HG02763 (cell line): ENCODE results near the gene SPATA12.

Experiments
- ATAC-seq: cut with Tn5 transposase; IDR thresholded peaks from one replicate; pipeline ENCODE4 v1.9.1; 2021; ENCODE audit warnings: mild to moderate bottlenecking, moderate library complexity; ENCODE audit not compliant: unreplicated experiment

The SPATA12 gene

DNA sequence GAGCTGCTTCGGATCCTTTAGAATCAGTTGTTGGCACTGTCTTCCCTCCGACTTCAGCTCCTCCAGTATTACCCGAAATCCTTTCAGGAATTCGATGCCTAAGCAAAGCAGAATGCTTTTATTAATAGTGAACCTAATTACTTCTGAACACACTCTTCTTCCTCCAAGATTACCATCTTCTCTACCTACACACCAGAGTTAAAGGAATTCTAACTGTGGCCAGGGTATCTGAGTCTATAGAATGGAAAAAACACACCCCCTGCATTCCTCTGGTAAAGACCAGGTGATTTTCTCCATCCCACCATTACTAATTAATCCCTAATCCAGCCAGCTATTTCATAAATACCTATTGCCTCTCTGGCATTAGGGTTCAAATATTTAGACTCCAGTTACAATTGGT is 49.8 kb downstream of the SPATA12 start:
- ATAC-seq = no peak

DNA sequence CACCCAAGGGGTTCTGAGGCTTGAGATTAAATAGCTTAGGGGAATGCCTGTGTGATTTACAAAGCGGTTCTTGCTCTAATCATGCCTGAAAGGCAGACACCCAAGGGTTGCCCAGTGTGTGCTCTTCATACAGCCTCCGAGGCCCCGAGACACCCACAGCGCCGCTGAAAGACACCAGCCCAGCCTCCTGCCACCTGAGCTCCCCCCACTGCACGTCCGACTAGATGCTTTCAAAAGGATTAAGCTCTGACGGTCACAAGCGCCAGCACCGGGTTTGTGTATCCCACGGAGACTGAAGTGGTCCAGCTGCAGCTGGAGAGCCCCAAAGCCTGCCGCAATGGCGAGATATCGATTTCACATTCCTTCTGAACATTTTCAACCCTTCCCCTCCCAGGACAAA is 50.3 kb downstream of the SPATA12 start:
- ATAC-seq = no peak

DNA sequence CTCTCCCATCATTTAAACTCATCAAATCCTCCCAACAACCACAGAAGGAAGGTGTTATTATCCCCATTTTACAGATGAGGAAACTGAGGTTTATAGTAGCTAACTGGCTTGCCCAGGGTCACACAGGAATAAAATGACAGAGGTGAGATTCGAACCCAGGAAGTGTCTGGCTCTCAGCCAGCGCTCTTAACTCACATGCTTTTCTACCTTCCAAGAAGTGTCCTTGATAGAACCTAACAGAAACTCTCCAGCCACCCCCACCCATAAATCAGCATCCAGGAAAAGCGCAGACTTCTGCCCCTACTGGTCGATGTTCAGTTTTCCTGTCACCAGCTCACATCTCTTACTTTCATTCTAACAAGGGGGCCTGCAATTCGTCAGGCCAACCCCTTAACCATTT is 51.7 kb downstream of the SPATA12 start:
- no peak for ATAC-seq

DNA sequence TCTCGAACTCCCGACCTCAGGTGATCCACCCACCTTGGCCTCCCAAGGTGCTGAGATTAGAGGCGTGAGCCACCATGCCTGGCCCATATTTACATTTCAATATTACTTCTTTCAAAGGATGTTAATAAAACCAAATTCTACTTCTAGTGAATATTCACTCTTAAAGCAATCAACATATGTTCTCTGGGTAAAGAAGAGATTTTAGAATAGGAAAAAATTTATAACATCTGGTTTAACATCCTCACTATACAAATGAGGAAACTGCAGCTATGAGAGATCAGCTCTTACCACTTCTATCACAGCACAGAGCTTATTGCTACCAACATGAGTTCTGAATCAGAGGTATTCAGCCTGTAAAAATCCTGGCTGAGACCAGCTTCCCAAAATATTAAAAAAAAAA is 56.0 kb downstream of the SPATA12 start:
- ATAC-seq = no peak

DNA sequence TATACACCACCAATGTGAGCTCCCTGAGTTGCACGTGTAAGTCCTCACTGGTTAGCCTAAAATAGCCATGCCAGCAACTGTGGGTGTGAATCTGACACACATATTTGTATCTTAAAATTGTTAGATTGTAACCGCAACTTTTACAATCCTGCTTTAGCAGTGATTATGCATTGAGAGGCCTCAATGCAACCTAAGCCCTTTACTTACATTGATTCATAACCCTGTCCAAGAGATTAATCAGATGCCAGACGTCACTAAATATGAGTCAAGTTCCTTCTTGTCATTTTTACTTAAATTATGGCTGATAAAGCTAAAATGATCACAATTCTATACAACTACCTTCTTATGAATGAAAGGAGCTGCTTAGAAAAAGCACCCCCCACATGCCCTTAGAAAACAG is 57.8 kb downstream of the SPATA12 start:
- no peak for ATAC-seq

DNA sequence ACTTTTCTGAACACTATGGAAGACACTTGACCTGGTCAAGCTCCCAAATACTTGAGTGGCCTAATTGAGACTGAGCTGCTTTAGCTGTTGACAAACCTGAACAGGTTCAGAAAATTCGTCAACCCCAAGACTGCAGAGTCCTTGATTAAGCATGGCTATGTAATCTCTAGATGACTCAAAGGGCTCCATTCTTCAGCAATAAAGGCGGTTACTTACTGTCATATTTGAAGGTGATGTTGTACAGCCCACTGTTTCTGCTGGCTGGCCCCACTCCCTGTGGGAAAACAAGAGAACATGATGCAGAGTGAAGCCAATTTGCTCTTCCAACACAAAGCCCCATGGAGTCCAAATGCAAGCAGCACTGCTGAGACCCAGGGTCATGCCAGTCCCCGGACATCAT is 59.6 kb downstream of the SPATA12 start:
- ATAC-seq = no peak

DNA sequence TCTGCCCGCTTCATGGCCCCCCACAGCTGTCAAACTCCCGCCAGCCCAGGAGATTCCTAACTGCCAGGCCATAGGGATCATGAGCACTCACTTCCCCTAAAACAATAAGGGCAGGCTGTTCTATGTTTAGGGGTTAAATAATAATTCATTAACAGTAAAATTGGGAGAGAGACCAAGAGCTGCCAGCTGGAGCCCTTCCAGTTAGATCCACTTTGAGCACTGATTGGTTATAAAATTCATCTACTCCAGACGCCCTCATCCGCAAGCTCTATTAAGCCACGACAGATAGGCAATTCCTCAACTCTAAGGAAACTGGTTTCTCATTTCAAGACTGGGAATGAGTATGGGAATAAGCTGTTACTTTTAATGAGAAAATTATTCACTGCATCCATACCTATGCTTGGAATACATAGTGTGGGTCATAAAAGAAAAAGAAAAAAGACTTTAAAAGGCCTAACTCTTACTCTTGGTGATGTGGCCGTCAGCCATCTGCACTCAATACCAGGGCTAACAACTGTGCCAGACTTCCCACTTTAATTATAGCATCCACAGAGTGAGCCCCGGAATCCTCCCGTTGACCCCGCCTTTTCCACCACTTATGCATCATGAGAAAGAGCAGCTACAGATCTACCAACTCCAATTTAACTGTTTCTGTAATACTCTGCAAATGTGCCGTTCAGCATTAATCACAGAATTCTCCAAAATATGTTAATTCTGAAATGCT is 60.1 kb downstream of the SPATA12 start:
- no peak for ATAC-seq
